ENCODE measurements around the gene ARID5B. TPM values are rescaled to one million over a fixed set of nuclear protein-coding genes. Genes with fewer than 3 reads are reported as not detected.

Gene ARID5B
- total and polyA plus RNA-seq, 2 donors (not counting 3 experiments of a cell fraction or from before 2014, with no cell fraction given), result 5.6 to 8.9 TPM

- CTCF ChIA-PET, result interaction anchor here (0.7 to 2.5 kb wide), 19 partner anchors 12 to 1086 kb away, joined by 3 to 19 read pairs (median 4); no protein-coding TSS in a partner anchor
These were observed 1.1 kb downstream of the ARID5B start for GRCh38 chr10:61902445-61903220.

GRCh38 chr10:61903221-61903927, 1.9 kb downstream of the ARID5B start:
- POLR2A ChIA-PET, result interaction anchor here (0.6 to 0.8 kb wide), 2 partner anchors 23 to 40 kb away, joined by 3 read pairs; no protein-coding TSS in a partner anchor
- H3K9me1 ChIP-seq (replicated peaks; ENCODE audit: control insufficient read depth, extremely low read depth, insufficient read depth, low read length), result no peaks in the 10 kb centered on the region
- CTCF ChIA-PET, result interaction anchor here (0.6 to 2.5 kb wide), 19 partner anchors 9 to 1075 kb away, joined by 3 to 19 read pairs (median 3); no protein-coding TSS in a partner anchor
- H3K4me3 ChIP-seq (replicated peaks in 1 of 3; ENCODE audit: insufficient read depth in 1 of 3, low read depth in 1 of 3, low read length in 3 of 3), result peak overlapping the region; percentile 26 to 79 (median 65)
- DNase-seq (ENCODE audit: low read depth, low spot score) (no peak), FAIRE-seq (peak; percentile 24)
- peak overlapping the region; percentile 82 for H3K9ac ChIP-seq (replicated peaks; ENCODE audit: extremely low read depth, insufficient read depth, low read length)
- peaks cover 28% of the 10 kb centered on the region for H3K4me1 ChIP-seq (ENCODE audit: control insufficient read depth, extremely low read depth, insufficient read depth, low read length)
- peak overlapping the region; percentile 59 for H3K27ac ChIP-seq (ENCODE audit: insufficient read depth, low read depth, low read length)
- BruUV-seq (replicated peaks), result TSS peak; percentile 68
- peak overlapping the region; percentile 74 for H3K4me2 ChIP-seq (ENCODE audit: insufficient read depth, low read length)
- H4K20me1 ChIP-seq (replicated peaks; ENCODE audit: control insufficient read depth, extremely low read depth, insufficient read depth, low read length), result no peaks in the 10 kb centered on the region
- intact Hi-C loops (cut with micrococcal nuclease), result loop anchor here (2.0 to 10.0 kb wide), 6 partner anchors 71 to 1087 kb away; partner anchors contain the start of gene ZNF365
- no peaks in the 10 kb centered on the region for H3K27me3 ChIP-seq (ENCODE audit: control insufficient read depth in 2 of 2, insufficient read depth in 2 of 2, low read length in 2 of 2)
- no peaks in the 10 kb centered on the region for H3K36me3 ChIP-seq (ENCODE audit: control insufficient read depth in 2 of 2, extremely low read depth in 1 of 2, insufficient read depth in 2 of 2, low read length in 2 of 2)
- no peaks in the 10 kb centered on the region for H3K79me2 ChIP-seq (ENCODE audit: control insufficient read depth, insufficient read depth, low read length)
- H3K9me3 ChIP-seq (replicated peaks; ENCODE audit: control insufficient read depth, insufficient read depth, low read length), result no peaks in the 10 kb centered on the region
- dilution Hi-C loops (cut with MboI; ENCODE audit: extremely low pct_ligation_motif_present, low sequenced_read_pairs), result no loop called here
- TF ChIP-seq, protein P1, sequence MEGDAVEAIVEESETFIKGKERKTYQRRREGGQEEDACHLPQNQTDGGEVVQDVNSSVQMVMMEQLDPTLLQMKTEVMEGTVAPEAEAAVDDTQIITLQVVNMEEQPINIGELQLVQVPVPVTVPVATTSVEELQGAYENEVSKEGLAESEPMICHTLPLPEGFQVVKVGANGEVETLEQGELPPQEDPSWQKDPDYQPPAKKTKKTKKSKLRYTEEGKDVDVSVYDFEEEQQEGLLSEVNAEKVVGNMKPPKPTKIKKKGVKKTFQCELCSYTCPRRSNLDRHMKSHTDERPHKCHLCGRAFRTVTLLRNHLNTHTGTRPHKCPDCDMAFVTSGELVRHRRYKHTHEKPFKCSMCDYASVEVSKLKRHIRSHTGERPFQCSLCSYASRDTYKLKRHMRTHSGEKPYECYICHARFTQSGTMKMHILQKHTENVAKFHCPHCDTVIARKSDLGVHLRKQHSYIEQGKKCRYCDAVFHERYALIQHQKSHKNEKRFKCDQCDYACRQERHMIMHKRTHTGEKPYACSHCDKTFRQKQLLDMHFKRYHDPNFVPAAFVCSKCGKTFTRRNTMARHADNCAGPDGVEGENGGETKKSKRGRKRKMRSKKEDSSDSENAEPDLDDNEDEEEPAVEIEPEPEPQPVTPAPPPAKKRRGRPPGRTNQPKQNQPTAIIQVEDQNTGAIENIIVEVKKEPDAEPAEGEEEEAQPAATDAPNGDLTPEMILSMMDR (IDR thresholded peaks at IDR 0.05; ENCODE audit: extremely low read depth in 1 of 2, insufficient read depth in 1 of 2, low read depth in 1 of 2, low read length in 2 of 2), result peak; percentile 5 to 18
- TF ChIP-seq FOS (IDR thresholded peaks at IDR 0.05; ENCODE audit: borderline replicate concordance, insufficient read depth, low read length), result no peak
- H2AFZ ChIP-seq (ENCODE audit: low read depth, low read length), result peak overlapping the region; percentile 93

More at GRCh38 chr10:61902445-61903220, 1.1 kb downstream of the ARID5B start:
- POLR2A ChIA-PET, result interaction anchor here (0.6 kb wide), 1 partner anchor 153 kb away, joined by 4 read pairs; no protein-coding TSS in a partner anchor
- peaks cover 35% of the 10 kb centered on the region for H3K4me1 ChIP-seq (ENCODE audit: control insufficient read depth, extremely low read depth, insufficient read depth, low read length)
- H3K4me3 ChIP-seq (replicated peaks in 1 of 3; ENCODE audit: insufficient read depth in 1 of 3, low read depth in 1 of 3, low read length in 3 of 3), result peak overlapping the region; percentile 65 to 97 (median 92)
- no peaks in the 10 kb centered on the region for H3K36me3 ChIP-seq (ENCODE audit: control insufficient read depth in 2 of 2, extremely low read depth in 1 of 2, insufficient read depth in 2 of 2, low read length in 2 of 2)
- H3K4me2 ChIP-seq (ENCODE audit: insufficient read depth, low read length), result peak overlapping the region; percentile 99
- intact Hi-C loops (cut with micrococcal nuclease), result loop anchor here (1.0 to 10.0 kb wide), 7 partner anchors 35 to 1086 kb away; partner anchors contain the start of gene ZNF365
- DNase-seq (ENCODE audit: low read depth, low spot score), result peak; percentile 84
- dilution Hi-C loops (cut with MboI; ENCODE audit: extremely low pct_ligation_motif_present, low sequenced_read_pairs), result no loop called here
- no peaks in the 10 kb centered on the region for H4K20me1 ChIP-seq (replicated peaks; ENCODE audit: control insufficient read depth, extremely low read depth, insufficient read depth, low read length)
- H2AFZ ChIP-seq (ENCODE audit: low read depth, low read length), result peak overlapping the region; percentile 93
- H3K27ac ChIP-seq (ENCODE audit: insufficient read depth, low read depth, low read length), result peak overlapping the region; percentile 70
- H3K9me3 ChIP-seq (replicated peaks; ENCODE audit: control insufficient read depth, insufficient read depth, low read length), result no peaks in the 10 kb centered on the region
- no peaks in the 10 kb centered on the region for H3K9me1 ChIP-seq (replicated peaks; ENCODE audit: control insufficient read depth, extremely low read depth, insufficient read depth, low read length)
- no peak for TF ChIP-seq GATA2 (IDR thresholded peaks at IDR 0.05; ENCODE audit: insufficient read depth, insufficient read length, low read depth, low read length)
- H3K79me2 ChIP-seq (ENCODE audit: control insufficient read depth, insufficient read depth, low read length), result no peaks in the 10 kb centered on the region
- no TSS peak for BruUV-seq (replicated peaks)
- H3K9ac ChIP-seq (replicated peaks; ENCODE audit: extremely low read depth, insufficient read depth, low read length), result peak overlapping the region; percentile 83
- H3K27me3 ChIP-seq (ENCODE audit: control insufficient read depth in 2 of 2, insufficient read depth in 2 of 2, low read length in 2 of 2), result no peaks in the 10 kb centered on the region
- FAIRE-seq, result peak; percentile 92

Data from endothelial cell of umbilical vein (primary cell).